ENCODE measurements around the gene FHL2. TPM values are rescaled to one million over a fixed set of nuclear protein-coding genes. Genes with fewer than 3 reads are reported as not detected.

FHL2 gene
- total and polyA plus RNA-seq, 2 of the 13 experiments (the other 11 are each of a cell fraction or from before 2014, with no cell fraction given), result 1.9 to 74.8 TPM

- TF ChIP-seq E2F5 (CRISPR knock-in tag; conservative IDR thresholded peaks at IDR 0.05) (no peak), RFX5 (IDR thresholded peaks at IDR 0.05; ENCODE audit: low read depth, low read length) (no peak), ZKSCAN1 (IDR thresholded peaks at IDR 0.05; ENCODE audit: low read length) (no peak), HOXA5 (CRISPR knock-in tag; IDR thresholded peaks at IDR 0.05) (no peak), KLF16 (CRISPR knock-in tag; IDR thresholded peaks at IDR 0.05) (no peak), JDP2 (CRISPR knock-in tag; IDR thresholded peaks at IDR 0.05; ENCODE audit: borderline replicate concordance) (no peak)
Measured at GRCh38 chr2:105396254-105397024, 2.4 kb downstream of the FHL2 start (continued).

- Histone ChIP-seq H4K20me1 (ENCODE audit: insufficient read depth, low read length) (no peaks in the 10 kb centered on the region), H3K27ac (ENCODE audit: extremely low read length, insufficient read depth, low read length) (peak overlapping the region; percentile 58), H3K27me3 (ENCODE audit: control insufficient read depth in 1 of 2, insufficient read depth in 2 of 2, low read length in 2 of 2) (peaks cover 0 to 6% of the 10 kb centered on the region in 2 experiments; a peak in 2 of 5 replicates), H3K9ac (ENCODE audit: insufficient read depth, low read depth, low read length) (0 out of 2 replicates have a peak overlapping the region, but pooled peaks have one; percentile 2), H3K36me3 (replicated peaks in 1 of 2; ENCODE audit: control insufficient read depth in 1 of 2, insufficient read depth in 2 of 2, low read length in 2 of 2) (peaks cover 0 to 3% of the 10 kb centered on the region in 2 experiments; a peak in 2 of 5 replicates), H3K4me1 (ENCODE audit: insufficient read depth, low read length) (peaks cover 71% of the 10 kb centered on the region), H3K9me3 (ENCODE audit: low read length) (no peaks in the 10 kb centered on the region), H3K79me2 (ENCODE audit: insufficient read depth, low read length) (peaks cover 28% of the 10 kb centered on the region), H3K4me2 (ENCODE audit: low read depth, low read length) (peak overlapping the region; percentile 78; the same call in 1 of the 2 replicates), H3K4me3 (replicated peaks in 1 of 3; ENCODE audit: insufficient read depth in 1 of 3, low read depth in 2 of 3, low read length in 3 of 3) (no peak overlapping the region), H2AFZ (ENCODE audit: low read length) (no peak overlapping the region)
- 0 out of 2 replicates have a peak, but pooled peaks have one; percentile 23 for TF ChIP-seq ZNF687 (CRISPR knock-in tag; IDR thresholded peaks at IDR 0.05)
- 0 out of 2 replicates have a peak, but pooled peaks have one; percentile 4 for TF ChIP-seq DMAP1 (CRISPR knock-in tag; IDR thresholded peaks at IDR 0.05)
- peak; percentile 27; the same call in 1 of the 2 replicates for TF ChIP-seq FOXA3 (CRISPR knock-in tag; IDR thresholded peaks at IDR 0.05)
- TF ChIP-seq ZNF44 (CRISPR knock-in tag; IDR thresholded peaks at IDR 0.05), result no peak
- BruUV-seq (replicated peaks), result no TSS peak
- POLR2A ChIA-PET, result no interaction called here
- ATAC-seq, result no peak
- no peak for DNase-seq (ENCODE audit: low spot score)
- FAIRE-seq, result no peak
- intact Hi-C loops (cut with micrococcal nuclease; ENCODE audit: unreplicated experiment), result no loop called here
- in situ Hi-C loops (cut with HindIII; ENCODE audit: extremely low pct_ligation_motif_present, low pct_unique_long_range_greater_than_20kb), result no loop called here
- CTCF ChIA-PET (ENCODE audit: low intra/inter-chr PET ratio, low total read pairs), result no interaction called here
- WGBS (ENCODE audit: low lambda C conversion rate), result 96% methylated on average over 7 of the region's 7 CpGs
Measured at GRCh38 chr2:105395691-105396090, 3.2 kb downstream of the FHL2 start.

Data from HepG2 (cell line).